Endothelial cell of umbilical vein (primary cell): ENCODE results near the gene CPXM2. TPM values are rescaled to one million over a fixed set of nuclear protein-coding genes. Genes with fewer than 3 reads are reported as not detected.

Experiments
- BruUV-seq: library from RNA; stranded (reverse); fragments of 400-500 nt; replicated peaks from 2 replicates; lab custom pipeline; 2021; lab: Mats Ljungman, UMichigan
- CTCF ChIA-PET: fragments of 300-600, 350-600 bp; sonication (Branson Sonifier 250); formaldehyde crosslinking; loops from one replicate; lab custom pipeline; 2021; ENCODE audit warnings: antibody characterized with exemption, inconsistent platforms; lab: Charles Lee
- POLR2A ChIA-PET: fragments of 300-600, 350-600 bp; sonication (Branson Sonifier 250); formaldehyde crosslinking; loops from one replicate; lab custom pipeline; 2021; ENCODE audit warnings: antibody characterized with exemption, inconsistent platforms; lab: Charles Lee
- DNase-seq: peaks from one replicate; pipeline ENCODE4 v3.0.0-alpha.2; 2011; ENCODE audit warnings: low read depth, low spot score
- FAIRE-seq: peaks from 2 replicates; lab custom pipeline; 2011; peaks lifted over from hg19 to GRCh38; lab: Jason Lieb, UNC
- H2AFZ ChIP-seq: 2 replicates; pipeline ENCODE4 v1.6.0; 2012; ENCODE audit warnings: low read depth, low read length, control low read depth, inconsistent platforms
- H3K27ac ChIP-seq: 2 replicates; pipeline ENCODE4 v1.5.1; 2011; ENCODE audit warnings: low read depth, mild to moderate bottlenecking, control low read depth, low read length, moderate library complexity; ENCODE audit not compliant: insufficient read depth
- H3K27me3 ChIP-seq, 2 experiments: 2 replicates each; pipeline versions ENCODE4 v1.6.0 to v1.6.1; 2011; ENCODE audit warnings: low read length in 2 of 2, mixed read lengths in 1 of 2; ENCODE audit not compliant: control insufficient read depth in 2 of 2, insufficient read depth in 2 of 2
- H3K36me3 ChIP-seq, 2 experiments: 2 replicates in 1 of 2; 3 replicates in 1 of 2; pipeline ENCODE4 v1.5.1; 2011; ENCODE audit warnings: low read length in 2 of 2, mild to moderate bottlenecking in 1 of 2, moderate library complexity in 1 of 2; ENCODE audit not compliant: control insufficient read depth in 2 of 2, insufficient read depth in 2 of 2; ENCODE audit errors: extremely low read depth in 1 of 2
- H3K4me1 ChIP-seq: 3 replicates; pipeline ENCODE4 v1.5.1; 2011; ENCODE audit warnings: mild to moderate bottlenecking, low read length; ENCODE audit not compliant: control insufficient read depth, insufficient read depth; ENCODE audit errors: extremely low read depth
- H3K4me2 ChIP-seq: 2 replicates; pipeline ENCODE4 v1.6.1; 2011; ENCODE audit warnings: low read length, control low read depth, mixed read lengths; ENCODE audit not compliant: insufficient read depth
- H3K4me3 ChIP-seq, 3 experiments: fragments of 200-600 bp in 1 of 3; sonication (generic), shearing (Covaris generic) in 1 of 3; replicated peaks in 1 of 3; 2 replicates each; pipeline ENCODE4 v1.5.1; 2011 to 2016; ENCODE audit warnings: control low read depth in 3 of 3, low read length in 3 of 3, mild to moderate bottlenecking in 2 of 3, inconsistent platforms in 1 of 3, low read depth in 1 of 3, moderate library complexity in 1 of 3; ENCODE audit not compliant: insufficient read depth in 1 of 3
- H3K79me2 ChIP-seq: 2 replicates; pipeline ENCODE4 v1.6.0; 2012; ENCODE audit warnings: low read length, inconsistent platforms; ENCODE audit not compliant: control insufficient read depth, insufficient read depth
- H3K9ac ChIP-seq: replicated peaks from 2 replicates; pipeline ENCODE3; 2011; ENCODE audit warnings: low read length, control low read depth; ENCODE audit not compliant: insufficient read depth; ENCODE audit errors: extremely low read depth
- H3K9me1 ChIP-seq: replicated peaks from 3 replicates; pipeline ENCODE4 v1.6.0; 2011; ENCODE audit warnings: mild to moderate bottlenecking, low read length; ENCODE audit not compliant: control insufficient read depth, insufficient read depth; ENCODE audit errors: extremely low read depth
- H3K9me3 ChIP-seq: replicated peaks from 2 replicates; pipeline ENCODE4 v1.5.1; 2012; ENCODE audit warnings: low read length, inconsistent platforms; ENCODE audit not compliant: control insufficient read depth, insufficient read depth
- H4K20me1 ChIP-seq: replicated peaks from 2 replicates; pipeline ENCODE3; 2011; ENCODE audit warnings: mild to moderate bottlenecking, low read length; ENCODE audit not compliant: control insufficient read depth, insufficient read depth; ENCODE audit errors: extremely low read depth
- CTCF ChIP-seq, 2 donors: IDR thresholded peaks; 1 replicate in 1 of 2; 2 replicates in 1 of 2; pipeline ENCODE4 v1.5.1; 2011; ENCODE audit warnings: low read length in 2 of 2, mild to moderate bottlenecking in 2 of 2, moderate library complexity in 2 of 2, control low read depth in 1 of 2, inconsistent platforms in 1 of 2, low read depth in 1 of 2; ENCODE audit not compliant: insufficient read depth in 1 of 2; ENCODE audit errors: extremely low read depth in 1 of 2
- EZH2 ChIP-seq: IDR thresholded peaks from 2 replicates; pipeline ENCODE4 v1.6.1; 2012; ENCODE audit warnings: borderline replicate concordance, low read depth, mild to moderate bottlenecking, moderate library complexity, low read length, inconsistent platforms; ENCODE audit not compliant: severe bottlenecking
- FOS ChIP-seq: IDR thresholded peaks from 2 replicates; pipeline ENCODE4 v1.6.1; 2011; ENCODE audit warnings: mild to moderate bottlenecking, low read length, moderate library complexity, borderline replicate concordance; ENCODE audit not compliant: insufficient read depth
- GATA2 ChIP-seq: IDR thresholded peaks from 2 replicates; pipeline ENCODE4 v1.7.0; 2011; ENCODE audit warnings: low read depth, mild to moderate bottlenecking, moderate library complexity, mixed read lengths, low read length; ENCODE audit not compliant: insufficient read length, insufficient read depth
- JUN ChIP-seq: IDR thresholded peaks from 2 replicates; pipeline ENCODE4 v1.6.1; 2011; ENCODE audit warnings: borderline replicate concordance, low read depth; ENCODE audit not compliant: insufficient read length, insufficient read depth
- MAX ChIP-seq: IDR thresholded peaks from 2 replicates; pipeline ENCODE4 v1.6.1; 2011; ENCODE audit not compliant: insufficient read depth, insufficient read length
- MYC ChIP-seq: IDR thresholded peaks from one replicate; pipeline ENCODE4 v1.6.1; 2011; ENCODE audit warnings: mild to moderate bottlenecking, low read depth, low read length
- POLR2A ChIP-seq: IDR thresholded peaks from 2 replicates; pipeline ENCODE4 v1.6.1; 2012; ENCODE audit warnings: low read depth, mild to moderate bottlenecking, control low read depth, low read length
- POLR2AphosphoS5 ChIP-seq: IDR thresholded peaks from 2 replicates; pipeline ENCODE4 v1.6.1; 2012; ENCODE audit warnings: low read depth, mild to moderate bottlenecking, control low read depth, low read length, moderate library complexity; ENCODE audit not compliant: insufficient read depth
- dilution Hi-C: fragments of 300-500 bp; cut with MboI; formaldehyde crosslinking; loops from one replicate; pipeline ENCODE4 v1.15.0; 2019; ENCODE audit warnings: low sequenced_read_pairs; ENCODE audit not compliant: extremely low pct_ligation_motif_present
- intact Hi-C: fragments of 100-400 bp; cut with micrococcal nuclease; formaldehyde crosslinking; loops from one replicate; pipeline ENCODE4 v1.10.0; 2022
- polyA plus RNA-seq, 4 experiments: library from polyadenylated mRNA; depleted of rRNA in 3 of 4; stranded (reverse) in 3 of 4; unstranded in 1 of 4; fragments of >200 nt; gene quantifications; 2 replicates each; pipeline versions ENCODE4 v1.2.1 to v1.2.3, GENCODE V29; 2011 to 2012; ENCODE audit warnings: missing spikeins in 1 of 4
- total RNA-seq: library from RNA; stranded (reverse); gene quantifications from 2 replicates; pipeline ENCODE4 v1.2.3, GENCODE V29; 2021

CPXM2 gene
- total and polyA plus RNA-seq, 2 donors (not counting 3 experiments of a cell fraction or from before 2014, with no cell fraction given) = 1.8 to 2.7 TPM

GRCh38 chr10:123863183-123863575, 28.4 kb downstream of the CPXM2 start:
- H3K9me1 ChIP-seq = no peaks in the 10 kb centered on the region
- no TSS peak for BruUV-seq
- no peaks in the 10 kb centered on the region for H3K79me2 ChIP-seq
- POLR2A ChIA-PET = no interaction called here
- no peak for DNase-seq
- no peak overlapping the region for H3K27ac ChIP-seq
- H3K9me3 ChIP-seq = no peaks in the 10 kb centered on the region
- CTCF ChIA-PET = no interaction called here
- no peaks in the 10 kb centered on the region for H3K36me3 ChIP-seq
- H3K27me3 ChIP-seq = no peaks in the 10 kb centered on the region
- TF ChIP-seq EZH2 = no peak
- no peak for TF ChIP-seq POLR2A
- TF ChIP-seq FOS = no peak
- TF ChIP-seq POLR2AphosphoS5 = no peak
- no peak for TF ChIP-seq MAX
- no peak for TF ChIP-seq MYC
- no peak for TF ChIP-seq GATA2
- TF ChIP-seq CTCF (IDR thresholded peaks at IDR 0.05; ENCODE audit: extremely low read depth in 1 of 2, insufficient read depth in 1 of 2, low read depth in 1 of 2, low read length in 2 of 2) = no peak
- no peak for TF ChIP-seq JUN
- no peak for FAIRE-seq
- no peak overlapping the region for H2AFZ ChIP-seq
- intact Hi-C loops = no loop called here
- H3K9ac ChIP-seq = no peak overlapping the region
- dilution Hi-C loops = no loop called here
- H3K4me3 ChIP-seq = no peak overlapping the region
- H3K4me2 ChIP-seq = no peak overlapping the region
- H3K4me1 ChIP-seq = no peaks in the 10 kb centered on the region
- no peaks in the 10 kb centered on the region for H4K20me1 ChIP-seq
